HL-60 (cell line): ENCODE data around the gene DNAJA3.

Experiments
- GABPA ChIP-seq: IDR thresholded peaks from 2 replicates; pipeline ENCODE4 v1.6.1; 2012; ENCODE audit warnings: low read depth
- POLR2AphosphoS5 ChIP-seq: IDR thresholded peaks from 2 replicates; pipeline ENCODE4 v1.6.1; 2012; ENCODE audit warnings: low read depth
- TF ChIP-seq, protein P1 (sequence below): IDR thresholded peaks from one replicate; pipeline ENCODE4 v1.5.1; 2011; ENCODE audit warnings: low read length, control low read depth, inconsistent platforms; ENCODE audit not compliant: insufficient read depth
- TF ChIP-seq, protein P2 (sequence below): IDR thresholded peaks from 2 replicates; pipeline ENCODE4 v1.6.1; 2012; ENCODE audit warnings: low read depth; ENCODE audit not compliant: insufficient replicate concordance

DNA sequence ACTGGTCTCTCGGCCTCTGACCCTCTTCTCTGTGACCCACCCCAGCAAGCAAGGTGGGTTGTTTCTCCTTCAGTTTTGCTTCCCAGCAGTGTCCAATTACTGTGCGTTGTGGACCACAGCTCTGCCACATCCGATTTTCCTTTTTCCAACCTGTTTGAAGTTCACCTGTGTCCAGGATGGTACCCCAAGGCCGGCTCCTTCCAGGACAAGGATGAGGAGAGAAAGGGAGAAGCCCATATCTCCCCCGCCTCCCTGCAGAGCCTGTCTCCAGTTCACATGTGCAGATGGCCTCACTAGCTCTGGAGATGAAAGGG lies 35.2 kb downstream of the DNAJA3 start:
- TF ChIP-seq, protein P1, sequence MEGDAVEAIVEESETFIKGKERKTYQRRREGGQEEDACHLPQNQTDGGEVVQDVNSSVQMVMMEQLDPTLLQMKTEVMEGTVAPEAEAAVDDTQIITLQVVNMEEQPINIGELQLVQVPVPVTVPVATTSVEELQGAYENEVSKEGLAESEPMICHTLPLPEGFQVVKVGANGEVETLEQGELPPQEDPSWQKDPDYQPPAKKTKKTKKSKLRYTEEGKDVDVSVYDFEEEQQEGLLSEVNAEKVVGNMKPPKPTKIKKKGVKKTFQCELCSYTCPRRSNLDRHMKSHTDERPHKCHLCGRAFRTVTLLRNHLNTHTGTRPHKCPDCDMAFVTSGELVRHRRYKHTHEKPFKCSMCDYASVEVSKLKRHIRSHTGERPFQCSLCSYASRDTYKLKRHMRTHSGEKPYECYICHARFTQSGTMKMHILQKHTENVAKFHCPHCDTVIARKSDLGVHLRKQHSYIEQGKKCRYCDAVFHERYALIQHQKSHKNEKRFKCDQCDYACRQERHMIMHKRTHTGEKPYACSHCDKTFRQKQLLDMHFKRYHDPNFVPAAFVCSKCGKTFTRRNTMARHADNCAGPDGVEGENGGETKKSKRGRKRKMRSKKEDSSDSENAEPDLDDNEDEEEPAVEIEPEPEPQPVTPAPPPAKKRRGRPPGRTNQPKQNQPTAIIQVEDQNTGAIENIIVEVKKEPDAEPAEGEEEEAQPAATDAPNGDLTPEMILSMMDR = no peak
- TF ChIP-seq, protein P2, sequence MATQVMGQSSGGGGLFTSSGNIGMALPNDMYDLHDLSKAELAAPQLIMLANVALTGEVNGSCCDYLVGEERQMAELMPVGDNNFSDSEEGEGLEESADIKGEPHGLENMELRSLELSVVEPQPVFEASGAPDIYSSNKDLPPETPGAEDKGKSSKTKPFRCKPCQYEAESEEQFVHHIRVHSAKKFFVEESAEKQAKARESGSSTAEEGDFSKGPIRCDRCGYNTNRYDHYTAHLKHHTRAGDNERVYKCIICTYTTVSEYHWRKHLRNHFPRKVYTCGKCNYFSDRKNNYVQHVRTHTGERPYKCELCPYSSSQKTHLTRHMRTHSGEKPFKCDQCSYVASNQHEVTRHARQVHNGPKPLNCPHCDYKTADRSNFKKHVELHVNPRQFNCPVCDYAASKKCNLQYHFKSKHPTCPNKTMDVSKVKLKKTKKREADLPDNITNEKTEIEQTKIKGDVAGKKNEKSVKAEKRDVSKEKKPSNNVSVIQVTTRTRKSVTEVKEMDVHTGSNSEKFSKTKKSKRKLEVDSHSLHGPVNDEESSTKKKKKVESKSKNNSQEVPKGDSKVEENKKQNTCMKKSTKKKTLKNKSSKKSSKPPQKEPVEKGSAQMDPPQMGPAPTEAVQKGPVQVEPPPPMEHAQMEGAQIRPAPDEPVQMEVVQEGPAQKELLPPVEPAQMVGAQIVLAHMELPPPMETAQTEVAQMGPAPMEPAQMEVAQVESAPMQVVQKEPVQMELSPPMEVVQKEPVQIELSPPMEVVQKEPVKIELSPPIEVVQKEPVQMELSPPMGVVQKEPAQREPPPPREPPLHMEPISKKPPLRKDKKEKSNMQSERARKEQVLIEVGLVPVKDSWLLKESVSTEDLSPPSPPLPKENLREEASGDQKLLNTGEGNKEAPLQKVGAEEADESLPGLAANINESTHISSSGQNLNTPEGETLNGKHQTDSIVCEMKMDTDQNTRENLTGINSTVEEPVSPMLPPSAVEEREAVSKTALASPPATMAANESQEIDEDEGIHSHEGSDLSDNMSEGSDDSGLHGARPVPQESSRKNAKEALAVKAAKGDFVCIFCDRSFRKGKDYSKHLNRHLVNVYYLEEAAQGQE = no peak
- TF ChIP-seq POLR2AphosphoS5 (no peak), GABPA (no peak)
